SIG-M5 treated with dmso at 0.1 percent for 504 hours (cell line): ENCODE results near the gene PI16.

ENCODE experiments used
- DNase-seq: peaks from one replicate; lab custom pipeline; 2025; ENCODE audit not compliant: unreplicated experiment; lab: John Stamatoyannopoulos, UW

PI16 gene

GRCh38 chr6:36999061-36999750 is 44.7 kb downstream of the PI16 start:
- no peak for DNase-seq

GRCh38 chr6:36999751-37000125 is 45.2 kb downstream of the PI16 start:
- DNase-seq: no peak

GRCh38 chr6:37004044-37004980 is 49.8 kb downstream of the PI16 start:
- DNase-seq: no peak

GRCh38 chr6:37005061-37005810 is 50.7 kb downstream of the PI16 start, which contains the start of gene FGD2:
Gene FGD2, plus strand, starts transcription at chr6:37005655. Its CDS starts 163 bp downstream, at chr6:37005818.
- DNase-seq: peak; percentile 59

- DNase-seq: no peak
Measured at GRCh38 chr6:37005827-37006567, 51.5 kb downstream of the PI16 start.

GRCh38 chr6:37006793-37007339 is 52.3 kb downstream of the PI16 start:
- DNase-seq: no peak

- DNase-seq: peak; percentile 86
Measured at GRCh38 chr6:37007340-37008043, 53.0 kb downstream of the PI16 start.

- DNase-seq: no peak
Measured at GRCh38 chr6:37008484-37009465, 54.2 kb downstream of the PI16 start.

GRCh38 chr6:37010402-37010892 is 55.9 kb downstream of the PI16 start:
- no peak for DNase-seq

GRCh38 chr6:37011656-37012378 is 57.3 kb downstream of the PI16 start:
- DNase-seq: no peak

GRCh38 chr6:37013516-37014491 is 59.3 kb downstream of the PI16 start:
- DNase-seq: no peak
